ENCODE results near the gene CNKSR1.

DNA sequence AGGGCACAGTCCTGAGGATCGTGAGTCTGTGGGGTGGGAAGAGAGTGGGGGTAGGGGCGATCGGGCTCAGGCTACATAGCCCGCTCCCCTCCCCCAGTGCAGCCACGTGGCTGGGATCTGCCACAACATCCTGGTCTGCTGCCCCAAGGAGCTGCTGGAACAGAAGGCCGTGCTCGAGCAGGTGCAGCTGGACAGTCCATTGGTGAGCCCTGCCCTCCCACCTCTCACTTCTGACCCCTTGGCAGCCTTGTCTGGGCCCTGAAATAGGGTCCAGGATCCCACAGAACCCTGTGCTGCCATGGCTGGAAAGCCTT lies 5.0 kb downstream of the CNKSR1 start:
- no peak for TF ChIP-seq SCRT1 (tag by site-specific recombination; IDR thresholded peaks at IDR 0.05; ENCODE audit: borderline replicate concordance)
- TF ChIP-seq, protein P1, sequence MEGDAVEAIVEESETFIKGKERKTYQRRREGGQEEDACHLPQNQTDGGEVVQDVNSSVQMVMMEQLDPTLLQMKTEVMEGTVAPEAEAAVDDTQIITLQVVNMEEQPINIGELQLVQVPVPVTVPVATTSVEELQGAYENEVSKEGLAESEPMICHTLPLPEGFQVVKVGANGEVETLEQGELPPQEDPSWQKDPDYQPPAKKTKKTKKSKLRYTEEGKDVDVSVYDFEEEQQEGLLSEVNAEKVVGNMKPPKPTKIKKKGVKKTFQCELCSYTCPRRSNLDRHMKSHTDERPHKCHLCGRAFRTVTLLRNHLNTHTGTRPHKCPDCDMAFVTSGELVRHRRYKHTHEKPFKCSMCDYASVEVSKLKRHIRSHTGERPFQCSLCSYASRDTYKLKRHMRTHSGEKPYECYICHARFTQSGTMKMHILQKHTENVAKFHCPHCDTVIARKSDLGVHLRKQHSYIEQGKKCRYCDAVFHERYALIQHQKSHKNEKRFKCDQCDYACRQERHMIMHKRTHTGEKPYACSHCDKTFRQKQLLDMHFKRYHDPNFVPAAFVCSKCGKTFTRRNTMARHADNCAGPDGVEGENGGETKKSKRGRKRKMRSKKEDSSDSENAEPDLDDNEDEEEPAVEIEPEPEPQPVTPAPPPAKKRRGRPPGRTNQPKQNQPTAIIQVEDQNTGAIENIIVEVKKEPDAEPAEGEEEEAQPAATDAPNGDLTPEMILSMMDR (tag by site-specific recombination; IDR thresholded peaks at IDR 0.05): no peak
- no peak for TF ChIP-seq MZF1 (tag by site-specific recombination; IDR thresholded peaks at IDR 0.05; ENCODE audit: borderline replicate concordance)
- TF ChIP-seq, protein P2, sequence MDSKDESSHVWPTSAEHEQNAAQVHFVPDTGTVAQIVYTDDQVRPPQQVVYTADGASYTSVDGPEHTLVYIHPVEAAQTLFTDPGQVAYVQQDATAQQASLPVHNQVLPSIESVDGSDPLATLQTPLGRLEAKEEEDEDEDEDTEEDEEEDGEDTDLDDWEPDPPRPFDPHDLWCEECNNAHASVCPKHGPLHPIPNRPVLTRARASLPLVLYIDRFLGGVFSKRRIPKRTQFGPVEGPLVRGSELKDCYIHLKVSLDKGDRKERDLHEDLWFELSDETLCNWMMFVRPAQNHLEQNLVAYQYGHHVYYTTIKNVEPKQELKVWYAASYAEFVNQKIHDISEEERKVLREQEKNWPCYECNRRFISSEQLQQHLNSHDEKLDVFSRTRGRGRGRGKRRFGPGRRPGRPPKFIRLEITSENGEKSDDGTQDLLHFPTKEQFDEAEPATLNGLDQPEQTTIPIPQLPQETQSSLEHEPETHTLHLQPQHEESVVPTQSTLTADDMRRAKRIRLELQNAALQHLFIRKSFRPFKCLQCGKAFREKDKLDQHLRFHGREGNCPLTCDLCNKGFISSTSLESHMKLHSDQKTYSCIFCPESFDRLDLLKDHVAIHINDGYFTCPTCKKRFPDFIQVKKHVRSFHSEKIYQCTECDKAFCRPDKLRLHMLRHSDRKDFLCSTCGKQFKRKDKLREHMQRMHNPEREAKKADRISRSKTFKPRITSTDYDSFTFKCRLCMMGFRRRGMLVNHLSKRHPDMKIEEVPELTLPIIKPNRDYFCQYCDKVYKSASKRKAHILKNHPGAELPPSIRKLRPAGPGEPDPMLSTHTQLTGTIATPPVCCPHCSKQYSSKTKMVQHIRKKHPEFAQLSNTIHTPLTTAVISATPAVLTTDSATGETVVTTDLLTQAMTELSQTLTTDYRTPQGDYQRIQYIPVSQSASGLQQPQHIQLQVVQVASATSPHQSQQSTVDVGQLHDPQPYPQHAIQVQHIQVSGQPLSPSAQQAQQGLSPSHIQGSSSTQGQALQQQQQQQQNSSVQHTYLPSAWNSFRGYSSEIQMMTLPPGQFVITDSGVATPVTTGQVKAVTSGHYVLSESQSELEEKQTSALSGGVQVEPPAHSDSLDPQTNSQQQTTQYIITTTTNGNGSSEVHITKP (tag by site-specific recombination; IDR thresholded peaks at IDR 0.05): no peak
- TF ChIP-seq ZNF76 (tag by site-specific recombination; IDR thresholded peaks at IDR 0.05; ENCODE audit: borderline replicate concordance, low read depth): no peak
- TF ChIP-seq ZSCAN30 (tag by site-specific recombination; IDR thresholded peaks at IDR 0.05): no peak

All from HEK293 (cell line).